Subcutaneous adipose tissue (tissue), 4 donors: Measurements from ENCODE around the gene SEC16B. TPM values are rescaled to one million over a fixed set of nuclear protein-coding genes. Genes with fewer than 3 reads are reported as not detected.

Experiments used
- total RNA-seq, 4 donors: library from RNA; depleted of rRNA; stranded (reverse); fragments of >200 nt; gene quantifications; one replicate each; pipeline ENCODE4 v1.1.0, GENCODE V29; 2016
- TF ChIP-seq, protein P1 (sequence below): fragments of 450-650 bp; IDR thresholded peaks from one replicate; pipeline ENCODE4 v1.5.1; 2016; ENCODE audit warnings: low read depth, mild to moderate bottlenecking, control low read depth, antibody characterized with exemption, moderate library complexity

The SEC16B gene
- total RNA-seq, 4 donors from 2014 or later = 2.9 to 8.5 (median 4.5) TPM

DNA sequence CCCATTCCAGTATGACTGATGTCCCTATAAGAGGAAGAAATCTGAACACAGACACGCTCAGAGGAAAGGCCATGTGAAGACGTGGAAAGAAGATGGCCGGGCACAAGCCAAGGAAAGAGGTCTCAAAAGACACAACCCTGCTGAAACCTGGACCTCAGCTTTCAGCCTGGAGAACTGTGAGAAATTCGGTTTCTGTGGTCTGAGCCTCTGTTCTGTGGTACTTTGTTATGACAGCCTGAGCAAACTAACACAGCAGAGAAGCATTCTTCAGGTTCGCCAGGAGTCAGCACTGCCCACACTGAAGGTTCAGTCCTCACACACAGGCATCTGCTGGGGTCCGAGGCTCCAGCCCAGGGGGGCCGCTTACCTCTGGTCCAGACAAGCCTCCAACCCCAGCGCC lies 37.7 kb downstream of the SEC16B start:
- TF ChIP-seq, protein P1, sequence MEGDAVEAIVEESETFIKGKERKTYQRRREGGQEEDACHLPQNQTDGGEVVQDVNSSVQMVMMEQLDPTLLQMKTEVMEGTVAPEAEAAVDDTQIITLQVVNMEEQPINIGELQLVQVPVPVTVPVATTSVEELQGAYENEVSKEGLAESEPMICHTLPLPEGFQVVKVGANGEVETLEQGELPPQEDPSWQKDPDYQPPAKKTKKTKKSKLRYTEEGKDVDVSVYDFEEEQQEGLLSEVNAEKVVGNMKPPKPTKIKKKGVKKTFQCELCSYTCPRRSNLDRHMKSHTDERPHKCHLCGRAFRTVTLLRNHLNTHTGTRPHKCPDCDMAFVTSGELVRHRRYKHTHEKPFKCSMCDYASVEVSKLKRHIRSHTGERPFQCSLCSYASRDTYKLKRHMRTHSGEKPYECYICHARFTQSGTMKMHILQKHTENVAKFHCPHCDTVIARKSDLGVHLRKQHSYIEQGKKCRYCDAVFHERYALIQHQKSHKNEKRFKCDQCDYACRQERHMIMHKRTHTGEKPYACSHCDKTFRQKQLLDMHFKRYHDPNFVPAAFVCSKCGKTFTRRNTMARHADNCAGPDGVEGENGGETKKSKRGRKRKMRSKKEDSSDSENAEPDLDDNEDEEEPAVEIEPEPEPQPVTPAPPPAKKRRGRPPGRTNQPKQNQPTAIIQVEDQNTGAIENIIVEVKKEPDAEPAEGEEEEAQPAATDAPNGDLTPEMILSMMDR = no peak

DNA sequence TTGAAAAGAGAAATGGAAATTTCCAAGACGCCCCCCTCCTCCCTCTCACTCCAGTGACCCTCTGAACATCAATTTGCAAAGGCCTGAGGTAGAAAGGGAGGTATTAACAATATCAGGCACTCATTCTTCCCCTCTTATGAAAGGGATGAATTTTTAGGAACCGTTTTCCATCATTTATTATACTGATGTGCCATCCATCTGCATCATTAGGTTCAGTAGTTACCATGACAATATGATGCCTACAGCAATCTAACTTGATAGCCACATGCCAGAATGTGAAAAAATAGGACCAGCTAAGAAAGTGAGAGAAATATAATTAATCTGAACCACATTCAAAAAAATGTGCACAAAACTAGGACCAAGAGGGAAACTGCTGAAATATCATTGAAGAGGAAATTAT lies 40.9 kb downstream of the SEC16B start:
- TF ChIP-seq, protein P1 = no peak

- TF ChIP-seq, protein P1 = no peak
Observed at GRCh38 chr1:177928194-177928593, 41.7 kb downstream of the SEC16B start.

DNA sequence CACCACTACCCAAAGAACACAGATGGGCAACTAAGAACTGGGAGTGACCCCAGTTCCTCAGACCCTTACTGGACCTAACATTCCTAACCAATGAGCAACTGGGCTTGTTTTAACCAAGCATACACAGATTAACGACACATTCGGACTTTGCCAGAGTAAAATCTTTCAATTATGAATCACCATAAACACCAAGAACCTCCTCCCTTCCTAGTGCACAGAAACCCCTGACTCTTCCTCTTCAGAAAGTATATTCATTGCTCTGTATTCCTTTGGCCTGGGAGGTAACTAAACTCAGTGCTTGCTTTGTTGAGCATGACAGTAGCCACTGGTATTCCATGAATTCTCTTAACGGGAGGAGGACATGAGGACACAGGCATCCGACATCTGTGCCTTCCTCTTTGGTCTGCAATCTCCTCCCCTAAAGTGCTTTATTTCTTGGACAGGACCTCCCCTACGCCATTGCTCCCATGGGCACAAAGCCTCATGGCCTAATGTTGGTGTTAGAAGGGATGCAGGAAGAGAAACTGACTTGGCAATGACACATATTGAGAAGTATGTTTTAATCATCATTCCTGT lies 42.7 kb downstream of the SEC16B start:
- TF ChIP-seq, protein P1 = no peak

DNA sequence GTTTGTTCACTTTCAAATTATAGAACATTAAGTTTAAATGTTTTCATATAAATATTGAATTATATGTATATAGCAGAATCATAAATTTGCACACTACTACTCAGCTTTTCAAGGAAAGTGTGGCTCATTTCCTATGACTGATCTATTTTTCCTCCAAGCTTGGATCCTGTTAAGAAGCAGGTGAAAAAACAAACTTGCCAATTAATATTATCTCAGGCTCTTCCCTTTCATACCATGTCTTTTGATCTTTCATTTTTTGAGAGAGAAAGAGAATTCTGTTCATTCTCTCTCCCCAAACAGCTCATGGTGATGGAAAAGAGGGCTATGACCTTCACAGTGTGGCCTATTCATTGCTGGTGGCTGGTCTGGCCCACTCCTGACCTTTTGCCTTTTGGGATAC lies 43.7 kb downstream of the SEC16B start:
- TF ChIP-seq, protein P1 = no peak

DNA sequence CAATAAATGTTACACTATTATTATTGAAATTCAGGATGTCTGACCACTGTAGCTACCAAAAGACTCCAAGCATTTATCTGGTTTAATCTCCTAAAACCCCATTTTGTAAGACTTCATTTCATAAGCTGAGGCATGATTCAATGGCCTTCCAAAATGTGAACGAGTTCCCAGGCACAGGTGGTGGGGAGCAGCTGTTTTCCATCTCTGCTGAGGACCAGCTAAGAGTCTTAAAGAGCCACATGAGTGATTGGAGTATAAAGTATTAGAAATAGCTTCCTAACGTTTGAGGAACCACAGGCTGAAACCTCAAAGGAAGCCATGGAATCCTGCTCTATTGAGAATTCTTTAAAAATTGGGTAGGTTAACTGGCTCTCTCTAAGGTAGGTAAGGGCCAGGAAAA lies 44.9 kb downstream of the SEC16B start:
- TF ChIP-seq, protein P1 = no peak

GRCh38 chr1:177923441-177923840 lies 46.4 kb downstream of the SEC16B start:
- TF ChIP-seq, protein P1 = no peak
